SK-N-SH (cell line): ENCODE results near the gene CTTN. TPM values are rescaled to one million over a fixed set of nuclear protein-coding genes. Genes with fewer than 3 reads are reported as not detected.

Source experiments
- CTCF ChIA-PET: fragments of 300-600, 350-600 bp; formaldehyde crosslinking; extraction: SDS; loops from one replicate; lab custom pipeline; 2021; lab: Yijun Ruan, JAX
- POLR2A ChIA-PET: fragments of 350-600 bp; sonication (Branson Sonifier 250); formaldehyde crosslinking; extraction: SDS; loops from one replicate; lab custom pipeline; 2020; ENCODE audit warnings: antibody characterized with exemption, inconsistent platforms; lab: Yijun Ruan, JAX
- DNase-seq: peaks from one replicate; pipeline ENCODE4 v3.0.0; 2012
- H2AFZ ChIP-seq: fragments of 200-600 bp; sonication (generic); 2 replicates; pipeline ENCODE4 v1.8.1; 2016; ENCODE audit warnings: antibody characterized with exemption, mild to moderate bottlenecking, low read depth
- H3F3A ChIP-seq: fragments of 200-600 bp; sonication (generic); replicated peaks from 2 replicates; pipeline ENCODE3; 2016; ENCODE audit warnings: antibody characterized with exemption, mild to moderate bottlenecking; ENCODE audit not compliant: insufficient read depth
- H3K27ac ChIP-seq, 2 experiments: fragments of 200-500 bp in 1 of 2; fragments of 200-600 bp in 1 of 2; sonication (Bioruptor generic) in 1 of 2; sonication (generic), shearing (Covaris generic) in 1 of 2; 2 replicates each; pipeline versions ENCODE4 v1.5.1 to v1.6.1; 2014 to 2016; ENCODE audit warnings: low read depth in 2 of 2, inconsistent platforms in 1 of 2, low read length in 1 of 2, mild to moderate bottlenecking in 1 of 2, mixed read lengths in 1 of 2
- H3K27me3 ChIP-seq: fragments of 200-600 bp; sonication (generic), shearing (Covaris generic); 2 replicates; pipeline ENCODE4 v1.6.1; 2016; ENCODE audit warnings: mixed run types; ENCODE audit not compliant: insufficient read depth
- H3K36me3 ChIP-seq, 2 experiments: fragments of 200-500 bp in 1 of 2; fragments of 200-600 bp in 1 of 2; sonication (Bioruptor generic) in 1 of 2; sonication (generic) in 1 of 2; replicated peaks in 1 of 2; 2 replicates each; pipeline versions ENCODE3 to v1.5.1; 2014 to 2016; ENCODE audit warnings: low read length in 1 of 2, mild to moderate bottlenecking in 1 of 2; ENCODE audit not compliant: insufficient read depth in 2 of 2, control insufficient read depth in 1 of 2
- H3K4me1 ChIP-seq, 2 experiments: fragments of 200-500 bp in 1 of 2; fragments of 200-600 bp in 1 of 2; sonication (Bioruptor generic) in 1 of 2; sonication (generic), shearing (Covaris generic) in 1 of 2; 2 replicates each; pipeline versions ENCODE4 v1.5.1 to v1.6.1; 2014 to 2016; ENCODE audit warnings: low read depth in 1 of 2, low read length in 1 of 2, mixed run types in 1 of 2; ENCODE audit not compliant: insufficient read depth in 2 of 2, control insufficient read depth in 1 of 2
- H3K4me2 ChIP-seq: fragments of 200-600 bp; sonication (generic), shearing (Covaris generic); 2 replicates; pipeline ENCODE4 v1.6.1; 2017; ENCODE audit warnings: mixed run types
- H3K4me3 ChIP-seq, 2 experiments: fragments of 200-500 bp in 1 of 2; fragments of 200-600 bp in 1 of 2; sonication (Bioruptor generic) in 1 of 2; sonication (generic), shearing (Covaris generic) in 1 of 2; 2 replicates each; pipeline versions ENCODE4 v1.5.1 to v1.8.1; 2014 to 2016; ENCODE audit warnings: low read depth in 2 of 2, inconsistent platforms in 1 of 2, low read length in 1 of 2, mild to moderate bottlenecking in 1 of 2, mixed read lengths in 1 of 2, moderate library complexity in 1 of 2
- H3K79me2 ChIP-seq: fragments of 200-600 bp; sonication (generic); 2 replicates; pipeline ENCODE4 v1.8.1; 2017; ENCODE audit warnings: mild to moderate bottlenecking; ENCODE audit not compliant: insufficient read depth
- H3K9ac ChIP-seq: fragments of 200-600 bp; sonication (generic); 2 replicates; pipeline ENCODE4 v1.6.1; 2017; ENCODE audit warnings: mixed run types
- H3K9me2 ChIP-seq: fragments of 200-600 bp; sonication (generic); 2 replicates; pipeline ENCODE4 v1.6.1; 2017; ENCODE audit warnings: mixed run types
- H3K9me3 ChIP-seq: fragments of 200-600 bp; sonication (generic); 2 replicates; pipeline ENCODE4 v1.6.1; 2017; ENCODE audit warnings: mixed run types, mild to moderate bottlenecking, moderate library complexity
- H4K20me1 ChIP-seq: fragments of 200-600 bp; sonication (generic); 2 replicates; pipeline ENCODE4 v1.6.1; 2017; ENCODE audit warnings: mild to moderate bottlenecking, mixed run types; ENCODE audit not compliant: insufficient read depth
- CTCF ChIP-seq: fragments of 200-600 bp; sonication (generic); IDR thresholded peaks from 2 replicates; pipeline ENCODE4 v1.6.1; 2017; ENCODE audit warnings: antibody characterized with exemption, mild to moderate bottlenecking, moderate library complexity
- FOSL2 ChIP-seq: IDR thresholded peaks from 2 replicates; pipeline ENCODE4 v1.4.0; 2012; ENCODE audit warnings: low read depth, mild to moderate bottlenecking, moderate library complexity, borderline replicate concordance
- FOXJ3 ChIP-seq: sonication (generic); formaldehyde crosslinking; IDR thresholded peaks from 2 replicates; pipeline ENCODE4 v1.5.1; 2020; ENCODE audit warnings: mild to moderate bottlenecking, missing genetic modification reagents
- GATA2 ChIP-seq: sonication (generic); formaldehyde crosslinking; IDR thresholded peaks from 2 replicates; pipeline ENCODE4 v1.5.0; 2020; ENCODE audit warnings: mild to moderate bottlenecking, missing genetic modification reagents
- MAX ChIP-seq: IDR thresholded peaks from 2 replicates; pipeline ENCODE4 v1.4.0; 2012; ENCODE audit warnings: low read depth
- MEF2A ChIP-seq: IDR thresholded peaks from 2 replicates; pipeline ENCODE4 v1.4.0; 2012; ENCODE audit warnings: low read depth, borderline replicate concordance
- MXI1 ChIP-seq: IDR thresholded peaks from 2 replicates; pipeline ENCODE4 v1.6.1; 2012; ENCODE audit warnings: mild to moderate bottlenecking, low read depth, low read length, improper control_type of control experiment
- POLR2AphosphoS5 ChIP-seq: IDR thresholded peaks from 2 replicates; pipeline ENCODE4 v1.6.1; 2012; ENCODE audit warnings: low read depth, low read length
- RAD21 ChIP-seq: IDR thresholded peaks from 2 replicates; pipeline ENCODE4 v1.6.1; 2012; ENCODE audit warnings: mild to moderate bottlenecking, low read length
- RCOR1 ChIP-seq: fragments of 150-350 bp; IDR thresholded peaks from 2 replicates; pipeline ENCODE4 v1.6.1; 2017; ENCODE audit warnings: antibody characterized with exemption, low read length
- RXRA ChIP-seq: IDR thresholded peaks from 2 replicates; pipeline ENCODE4 v1.4.0; 2012; ENCODE audit warnings: low read depth, mild to moderate bottlenecking, borderline replicate concordance
- SMC3 ChIP-seq: IDR thresholded peaks from 2 replicates; pipeline ENCODE4 v1.6.1; 2012; ENCODE audit warnings: low read depth, low read length, improper control_type of control experiment
- TAF1 ChIP-seq: IDR thresholded peaks from 2 replicates; pipeline ENCODE4 v1.6.1; 2012; ENCODE audit warnings: low read depth, mild to moderate bottlenecking, low read length, moderate library complexity, borderline replicate concordance
- TCF12 ChIP-seq: IDR thresholded peaks from 2 replicates; pipeline ENCODE4 v1.4.0; 2012
- YY1 ChIP-seq: IDR thresholded peaks from 2 replicates; pipeline ENCODE4 v1.4.0; 2012; ENCODE audit warnings: low read depth, mild to moderate bottlenecking
- WGBS: methylation state at CpG from one replicate; pipeline ENCODE4 v1.1.6; 2017; ENCODE audit warnings: low lambda C conversion rate; 5-methylcytosine and 5-hydroxymethylcytosine counted together
- polyA plus RNA-seq, 3 experiments: library from polyadenylated mRNA; depleted of rRNA; stranded (reverse); fragments of >200 nt; gene quantifications; 2 replicates each; pipeline ENCODE4 v1.2.3, GENCODE V29; 2012
- TF ChIP-seq, protein P1 (sequence below): IDR thresholded peaks from 2 replicates; pipeline ENCODE4 v1.6.1; 2012; ENCODE audit warnings: mild to moderate bottlenecking, low read depth, low read length, moderate library complexity

CTTN gene
- polyA plus RNA-seq, 1 of the 3 experiments (the other 2 are of a cell fraction): 243 TPM

GRCh38 chr11:70466596-70466995 is 68.3 kb downstream of the CTTN start:
- Histone ChIP-seq H3K4me1 (no peaks in the 10 kb centered on the region; a peak in 1 of 4 replicates), H3K9ac (no peak overlapping the region), H3K27me3 (no peaks in the 10 kb centered on the region), H3K4me2 (no peak overlapping the region), H3K79me2 (no peaks in the 10 kb centered on the region), H2AFZ (no peak overlapping the region), H3K27ac (no peak overlapping the region), H3K4me3 (no peak overlapping the region), H3F3A (no peaks in the 10 kb centered on the region), H4K20me1 (no peaks in the 10 kb centered on the region)
- ChIA-PET CTCF (interaction anchor here (0.6 to 5.0 kb wide), 30 partner anchors 7 to 621 kb away, joined by 3 to 80 read pairs (median 4); no protein-coding TSS in a partner anchor), POLR2A (no interaction called here)
- WGBS: 53% methylated on average over 3 of the region's 8 CpGs
- TF ChIP-seq RCOR1: no peak
- TF ChIP-seq GATA2 (CRISPR knock-in tag): no peak
- no peak for TF ChIP-seq MEF2A
- no peak for TF ChIP-seq CTCF
- TF ChIP-seq SMC3: no peak
- no peak for TF ChIP-seq TAF1
- TF ChIP-seq RAD21: no peak
- TF ChIP-seq, protein P1, sequence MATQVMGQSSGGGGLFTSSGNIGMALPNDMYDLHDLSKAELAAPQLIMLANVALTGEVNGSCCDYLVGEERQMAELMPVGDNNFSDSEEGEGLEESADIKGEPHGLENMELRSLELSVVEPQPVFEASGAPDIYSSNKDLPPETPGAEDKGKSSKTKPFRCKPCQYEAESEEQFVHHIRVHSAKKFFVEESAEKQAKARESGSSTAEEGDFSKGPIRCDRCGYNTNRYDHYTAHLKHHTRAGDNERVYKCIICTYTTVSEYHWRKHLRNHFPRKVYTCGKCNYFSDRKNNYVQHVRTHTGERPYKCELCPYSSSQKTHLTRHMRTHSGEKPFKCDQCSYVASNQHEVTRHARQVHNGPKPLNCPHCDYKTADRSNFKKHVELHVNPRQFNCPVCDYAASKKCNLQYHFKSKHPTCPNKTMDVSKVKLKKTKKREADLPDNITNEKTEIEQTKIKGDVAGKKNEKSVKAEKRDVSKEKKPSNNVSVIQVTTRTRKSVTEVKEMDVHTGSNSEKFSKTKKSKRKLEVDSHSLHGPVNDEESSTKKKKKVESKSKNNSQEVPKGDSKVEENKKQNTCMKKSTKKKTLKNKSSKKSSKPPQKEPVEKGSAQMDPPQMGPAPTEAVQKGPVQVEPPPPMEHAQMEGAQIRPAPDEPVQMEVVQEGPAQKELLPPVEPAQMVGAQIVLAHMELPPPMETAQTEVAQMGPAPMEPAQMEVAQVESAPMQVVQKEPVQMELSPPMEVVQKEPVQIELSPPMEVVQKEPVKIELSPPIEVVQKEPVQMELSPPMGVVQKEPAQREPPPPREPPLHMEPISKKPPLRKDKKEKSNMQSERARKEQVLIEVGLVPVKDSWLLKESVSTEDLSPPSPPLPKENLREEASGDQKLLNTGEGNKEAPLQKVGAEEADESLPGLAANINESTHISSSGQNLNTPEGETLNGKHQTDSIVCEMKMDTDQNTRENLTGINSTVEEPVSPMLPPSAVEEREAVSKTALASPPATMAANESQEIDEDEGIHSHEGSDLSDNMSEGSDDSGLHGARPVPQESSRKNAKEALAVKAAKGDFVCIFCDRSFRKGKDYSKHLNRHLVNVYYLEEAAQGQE: no peak
- TF ChIP-seq POLR2AphosphoS5: no peak
- no peak for TF ChIP-seq FOSL2
- no peak for TF ChIP-seq FOXJ3
- no peak for TF ChIP-seq MXI1
- TF ChIP-seq MAX: no peak
- TF ChIP-seq TCF12: no peak
- no peak for TF ChIP-seq RXRA
- no peak for TF ChIP-seq YY1
- TF ChIP-seq, all 33 proteins: peak for 0
- DNase-seq: no peak
- H3K9me3 ChIP-seq: no peaks in the 10 kb centered on the region
- H3K36me3 ChIP-seq: no peaks in the 10 kb centered on the region
- H3K9me2 ChIP-seq: no peaks in the 10 kb centered on the region
